OCI-LY3 (cell line): ENCODE data around the gene CYBC1.

Experiments
- H2AFZ ChIP-seq: fragments of 200-600, 300-600 bp; shearing (Covaris generic); 2 replicates; pipeline ENCODE4 v1.6.0; 2014; ENCODE audit warnings: antibody characterized with exemption, low read depth, low read length
- H3K27ac ChIP-seq: fragments of 200-600, 300-600 bp; sonication (generic); 2 replicates; pipeline ENCODE4 v1.5.1; 2014; ENCODE audit warnings: mild to moderate bottlenecking, low read length, moderate library complexity, mixed read lengths
- H3K27me3 ChIP-seq: fragments of 200-600, 300-600 bp; sonication (generic); 2 replicates; pipeline ENCODE4 v1.6.1; 2014; ENCODE audit warnings: low read depth, low read length, mixed read lengths
- H3K36me3 ChIP-seq: fragments of 200-600, 300-600 bp; sonication (generic); replicated peaks from 2 replicates; pipeline ENCODE3; 2014; ENCODE audit warnings: low read depth, low read length, mixed read lengths
- H3K4me1 ChIP-seq: fragments of 300-600, 200-600 bp; sonication (generic); 2 replicates; pipeline ENCODE4 v1.6.1; 2014; ENCODE audit warnings: low read length, mixed read lengths
- H3K4me2 ChIP-seq: fragments of 200-600, 300-600 bp; sonication (generic); 2 replicates; pipeline ENCODE4 v1.6.1; 2014; ENCODE audit warnings: low read length, mixed read lengths
- H3K4me3 ChIP-seq: fragments of 300-600, 200-600 bp; sonication (generic); 2 replicates; pipeline ENCODE4 v1.5.1; 2014; ENCODE audit warnings: antibody characterized with exemption, mild to moderate bottlenecking, low read length, moderate library complexity
- H3K79me2 ChIP-seq: fragments of 300-600, 200-600 bp; shearing (Covaris generic); 2 replicates; pipeline ENCODE4 v1.6.1; 2014; ENCODE audit warnings: mild to moderate bottlenecking, low read length, mixed read lengths
- H3K9ac ChIP-seq: fragments of 300-600, 200-600 bp; shearing (Covaris generic); 2 replicates; pipeline ENCODE4 v1.6.0; 2014; ENCODE audit warnings: mild to moderate bottlenecking, low read length, moderate library complexity
- H3K9me3 ChIP-seq: fragments of 200-600, 300-600 bp; shearing (Covaris generic); 2 replicates; pipeline ENCODE4 v1.6.1; 2014; ENCODE audit warnings: low read length, mixed read lengths; ENCODE audit not compliant: insufficient read depth
- H4K20me1 ChIP-seq: fragments of 200-600, 300-600 bp; sonication (generic); 2 replicates; pipeline ENCODE4 v1.6.1; 2016; ENCODE audit warnings: low read length, mixed read lengths; ENCODE audit not compliant: insufficient read depth
- CTCF ChIP-seq: fragments of 200-600, 300-600 bp; sonication (generic); IDR thresholded peaks from 2 replicates; pipeline ENCODE4 v1.5.1; 2014; ENCODE audit warnings: antibody characterized with exemption, low read length, low read depth
- EZH2phosphoT487 ChIP-seq: fragments of 200-600 bp; shearing (Covaris generic); IDR thresholded peaks from 2 replicates; pipeline ENCODE4 v1.6.1; 2018; ENCODE audit warnings: antibody characterized with exemption, mixed run types, low read depth

CYBC1 gene

GRCh38 chr17:82432017-82432416 is 18.5 kb downstream of the CYBC1 start:
- Histone ChIP-seq H3K79me2 (no peaks in the 10 kb centered on the region), H3K4me2 (no peak overlapping the region), H3K9ac (no peak overlapping the region), H2AFZ (no peak overlapping the region), H3K4me3 (no peak overlapping the region), H4K20me1 (no peaks in the 10 kb centered on the region), H3K27ac (no peak overlapping the region), H3K9me3 (no peaks in the 10 kb centered on the region), H3K36me3 (no peaks in the 10 kb centered on the region), H3K27me3 (no peaks in the 10 kb centered on the region), H3K4me1 (peaks cover 7% of the 10 kb centered on the region)
- TF ChIP-seq CTCF, result no peak
- no peak for TF ChIP-seq EZH2phosphoT487

GRCh38 chr17:82429824-82430223 is 20.7 kb downstream of the CYBC1 start:
- Histone ChIP-seq H3K27ac (no peak overlapping the region), H3K4me3 (no peak overlapping the region), H3K4me1 (peaks cover 7% of the 10 kb centered on the region), H2AFZ (no peak overlapping the region), H3K36me3 (no peaks in the 10 kb centered on the region), H3K9ac (no peak overlapping the region), H3K27me3 (no peaks in the 10 kb centered on the region), H3K4me2 (peak overlapping the region; percentile 2; the same call in 1 of the 2 replicates), H3K79me2 (no peaks in the 10 kb centered on the region), H3K9me3 (no peaks in the 10 kb centered on the region), H4K20me1 (no peaks in the 10 kb centered on the region)
- TF ChIP-seq EZH2phosphoT487 (no peak), CTCF (no peak)

- no peaks in the 10 kb centered on the region for H3K27me3 ChIP-seq
- no peak overlapping the region for H3K4me2 ChIP-seq
- no peak overlapping the region for H2AFZ ChIP-seq
- no peaks in the 10 kb centered on the region for H3K36me3 ChIP-seq
- no peak overlapping the region for H3K4me3 ChIP-seq
- no peak overlapping the region for H3K27ac ChIP-seq
- H3K9ac ChIP-seq, result no peak overlapping the region
- H3K79me2 ChIP-seq, result no peaks in the 10 kb centered on the region
- H3K9me3 ChIP-seq, result no peaks in the 10 kb centered on the region
- no peaks in the 10 kb centered on the region for H3K4me1 ChIP-seq
- TF ChIP-seq CTCF (no peak), EZH2phosphoT487 (no peak)
- no peaks in the 10 kb centered on the region for H4K20me1 ChIP-seq
Measured at GRCh38 chr17:82428546-82428945, 22.0 kb downstream of the CYBC1 start.

- no peak overlapping the region for H2AFZ ChIP-seq
- H3K27me3 ChIP-seq, result no peaks in the 10 kb centered on the region
- H3K4me3 ChIP-seq, result no peak overlapping the region
- H3K9me3 ChIP-seq, result no peaks in the 10 kb centered on the region
- H3K9ac ChIP-seq, result no peak overlapping the region
- H3K27ac ChIP-seq, result no peak overlapping the region
- no peak for TF ChIP-seq EZH2phosphoT487
- no peak for TF ChIP-seq CTCF
- H4K20me1 ChIP-seq, result no peaks in the 10 kb centered on the region
- H3K79me2 ChIP-seq, result no peaks in the 10 kb centered on the region
- peaks cover 12% of the 10 kb centered on the region for H3K36me3 ChIP-seq
- no peaks in the 10 kb centered on the region for H3K4me1 ChIP-seq
- no peak overlapping the region for H3K4me2 ChIP-seq
Measured at GRCh38 chr17:82424863-82425159, 25.7 kb downstream of the CYBC1 start.
